Testis (tissue), 2 donors: ENCODE results near the gene SOX14.

ENCODE experiments used
- CTCF ChIP-seq, 3 experiments: fragments of 450-650 bp in 2 of 3; fragments of 200-600 bp in 1 of 3; sonication (generic) in 1 of 3; IDR thresholded peaks; one replicate each; pipeline ENCODE4 v1.5.1; 2016 to 2019; ENCODE audit warnings: antibody characterized with exemption in 3 of 3, mild to moderate bottlenecking in 2 of 3, moderate library complexity in 1 of 3
- POLR2A ChIP-seq: fragments of 450-650 bp; IDR thresholded peaks from one replicate; pipeline ENCODE4 v1.6.1; 2017; ENCODE audit warnings: antibody characterized with exemption, mild to moderate bottlenecking, moderate library complexity

GRCh38 chr3:137769322-137770065 lies 5.4 kb downstream of the SOX14 start:
- TF ChIP-seq CTCF (IDR thresholded peaks at IDR 0.05), result no peak
- no peak for TF ChIP-seq POLR2A
